HK-2 (cell line): ENCODE results near the gene PADI1.
A peak's percentile ranks its signal among the peaks of the same experiment; 100 is the strongest.

Experiments used
- DNase-seq: peaks from one replicate; pipeline ENCODE4 v3.0.0-alpha.2; 2018; ENCODE audit not compliant: unreplicated experiment

Gene PADI1

GRCh38 chr1:17198476-17199258 is 6.3 kb upstream of the PADI1 start:
- peak; percentile 61 for DNase-seq

DNA sequence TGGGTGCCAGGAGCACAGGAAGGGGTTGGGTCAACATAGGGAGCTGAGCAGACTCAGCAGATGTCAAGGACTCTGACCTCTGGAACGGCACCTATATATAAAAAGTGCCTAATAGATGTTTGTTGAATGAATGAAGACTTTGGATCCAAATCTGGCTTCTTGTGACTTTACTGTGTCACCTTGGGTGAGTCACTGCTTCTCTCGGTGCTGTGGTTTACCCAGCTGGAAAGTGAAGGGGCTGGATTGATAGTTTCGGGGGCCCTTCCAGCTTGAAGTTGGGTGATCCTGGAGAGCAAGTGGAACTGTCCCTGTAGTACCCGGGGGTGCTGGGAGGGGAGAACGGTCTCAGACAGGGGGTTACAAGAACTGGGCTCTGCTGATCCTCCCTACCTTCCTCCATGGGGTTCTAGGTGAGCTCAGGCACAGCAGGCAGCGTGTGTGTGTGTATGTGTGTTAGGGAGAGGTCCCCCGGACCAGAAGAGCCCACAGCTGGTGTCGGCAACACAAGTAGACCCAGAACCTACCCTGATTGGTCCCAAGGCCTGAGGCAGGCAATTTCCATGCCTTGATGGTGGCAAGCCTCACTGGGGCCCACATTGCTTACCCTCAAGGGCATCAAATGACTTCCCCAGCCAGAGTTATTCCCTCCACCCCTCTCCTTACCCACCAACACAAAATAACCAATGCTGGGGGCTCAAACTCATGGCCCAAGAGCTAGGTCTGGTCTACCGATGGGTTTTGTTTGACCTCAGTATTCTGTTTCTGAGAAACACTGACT is 5.5 kb upstream of the PADI1 start:
- DNase-seq: peak; percentile 19

DNA sequence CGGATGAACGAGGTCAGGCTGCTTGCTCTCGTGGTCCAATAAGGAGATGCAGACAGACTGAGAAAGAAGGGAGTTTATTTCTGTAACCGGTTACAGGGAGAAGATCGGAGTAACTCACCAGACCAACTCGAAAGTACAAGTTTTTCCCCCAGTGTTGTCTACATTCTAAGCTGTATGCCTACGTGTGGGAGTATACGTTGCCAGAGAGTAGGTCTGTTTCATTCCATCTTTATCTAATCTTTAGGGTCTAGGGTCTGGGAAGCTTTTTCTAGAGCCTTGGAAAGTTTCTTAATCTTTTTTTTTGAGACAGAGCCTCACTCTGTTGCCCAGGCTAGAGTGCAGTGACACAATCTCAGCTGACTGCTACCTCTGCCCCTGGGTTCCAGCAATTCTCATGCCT is 4.7 kb upstream of the PADI1 start:
- no peak for DNase-seq

- peak; percentile 52 for DNase-seq
Measured at GRCh38 chr1:17200756-17201155, 4.2 kb upstream of the PADI1 start.

DNA sequence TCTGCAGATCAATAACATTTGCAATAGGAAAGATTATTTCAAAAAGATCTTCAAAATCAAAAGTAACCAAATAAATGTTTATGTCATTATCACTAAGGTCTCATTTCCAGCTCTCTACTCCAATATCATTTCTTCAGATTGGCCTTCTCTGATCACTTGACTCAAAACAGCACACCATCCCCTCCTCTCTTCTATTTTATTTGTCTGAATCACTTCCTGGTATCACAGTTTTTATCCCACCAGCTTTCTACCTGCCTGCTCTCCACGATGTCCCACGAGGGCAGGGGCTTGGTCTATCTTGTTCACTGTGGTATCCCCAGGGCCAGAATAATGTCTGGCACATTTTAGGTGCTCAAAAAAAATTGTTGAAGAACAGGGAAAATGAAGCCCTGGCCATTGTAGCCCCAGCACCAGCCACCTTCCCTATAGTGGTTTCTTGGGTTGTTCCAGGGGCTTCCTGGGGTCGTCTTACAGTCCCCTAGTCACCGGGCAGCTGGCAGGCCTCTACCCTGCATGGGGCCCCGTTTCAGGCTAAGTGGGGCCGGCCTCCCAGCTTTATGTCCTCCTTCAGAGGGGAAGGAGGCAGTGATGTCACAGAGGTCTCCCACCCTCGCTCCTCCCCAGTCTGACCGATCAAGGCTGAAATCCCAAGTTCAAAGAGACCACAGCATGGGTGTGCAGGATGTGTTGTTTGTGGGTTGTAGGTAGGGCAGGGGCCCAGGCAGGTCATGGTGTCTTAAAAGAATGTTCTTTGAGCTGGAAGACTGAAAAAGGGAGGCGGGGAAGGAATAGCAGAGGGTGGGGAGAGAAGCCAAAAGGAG is 3.5 kb upstream of the PADI1 start:
- peak; percentile 81 for DNase-seq

- no peak for DNase-seq
Measured at GRCh38 chr1:17205652-17206051, 724 bp downstream of the PADI1 start.

DNA sequence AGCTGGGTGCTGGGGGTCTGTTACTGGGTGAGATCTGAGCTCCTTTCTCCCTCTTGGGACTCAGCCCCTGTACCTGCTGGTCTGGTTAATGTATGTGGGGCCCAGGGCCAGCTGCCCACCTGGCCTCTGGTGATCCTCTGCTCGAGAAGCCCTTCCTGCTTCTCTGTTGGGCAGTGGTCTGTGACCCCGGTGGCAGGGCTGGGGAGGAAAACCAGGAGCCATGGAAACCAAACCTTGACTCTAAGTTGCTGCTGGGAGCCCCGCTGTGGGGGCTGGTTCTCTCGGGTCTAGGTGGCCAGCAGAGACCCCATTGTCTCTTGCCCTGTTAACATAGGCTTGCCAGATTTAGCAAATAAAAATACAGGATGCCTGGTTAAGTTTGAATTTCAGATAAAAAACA is 1.3 kb downstream of the PADI1 start:
- DNase-seq: no peak

DNA sequence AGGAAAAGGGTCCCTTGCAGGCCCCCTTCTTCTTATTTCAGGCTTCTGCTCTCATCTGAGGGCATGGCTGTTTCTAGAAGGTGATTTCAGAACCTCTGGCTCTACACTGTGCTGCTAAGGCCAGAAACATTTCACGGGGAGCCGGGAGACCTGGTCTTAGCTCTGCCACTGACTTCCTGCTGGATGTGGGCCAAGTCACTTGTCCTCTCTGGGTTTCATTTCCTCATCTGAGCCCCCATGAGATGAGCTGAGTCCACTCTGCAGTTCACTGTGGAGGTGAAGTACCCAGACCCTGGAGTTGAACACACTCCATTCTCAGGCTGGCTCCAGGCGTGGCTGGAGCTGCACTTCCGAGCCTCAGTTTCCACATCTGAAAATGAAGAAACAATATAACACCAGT is 2.1 kb downstream of the PADI1 start:
- DNase-seq: no peak

DNA sequence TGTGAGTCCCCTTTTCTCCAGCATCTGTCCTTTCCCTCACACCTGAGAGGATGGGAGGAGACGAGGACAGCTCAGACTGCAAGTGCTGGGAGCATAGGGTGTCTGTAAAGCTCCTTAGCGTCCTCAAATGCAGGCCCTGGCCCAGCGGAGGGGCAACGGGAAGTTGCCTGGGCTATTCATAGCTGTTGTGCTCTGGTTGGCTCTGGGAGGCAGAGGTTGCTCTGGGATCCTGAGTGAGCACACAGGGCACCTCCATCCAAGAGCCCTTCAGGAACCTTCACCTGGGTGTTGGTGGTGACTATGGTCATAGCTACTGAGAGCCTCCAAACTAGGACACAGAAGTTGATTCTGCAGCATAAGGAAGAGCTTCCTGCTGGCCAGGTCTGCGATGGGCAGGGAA is 2.6 kb downstream of the PADI1 start:
- DNase-seq: no peak

GRCh38 chr1:17207966-17208418 is 3.1 kb downstream of the PADI1 start:
- peak; percentile 73 for DNase-seq

- no peak for DNase-seq
Measured at GRCh38 chr1:17208546-17208945, 3.6 kb downstream of the PADI1 start.

GRCh38 chr1:17209430-17209829 is 4.5 kb downstream of the PADI1 start:
- DNase-seq: no peak

GRCh38 chr1:17210176-17210575 is 5.2 kb downstream of the PADI1 start:
- DNase-seq: no peak

GRCh38 chr1:17211377-17211776 is 6.4 kb downstream of the PADI1 start:
- DNase-seq: no peak

- no peak for DNase-seq
Measured at GRCh38 chr1:17212009-17212408, 7.1 kb downstream of the PADI1 start.

- peak; percentile 89 for DNase-seq
Measured at GRCh38 chr1:17212487-17213121, 7.7 kb downstream of the PADI1 start.

GRCh38 chr1:17213148-17213781 is 8.3 kb downstream of the PADI1 start:
- no peak for DNase-seq

DNA sequence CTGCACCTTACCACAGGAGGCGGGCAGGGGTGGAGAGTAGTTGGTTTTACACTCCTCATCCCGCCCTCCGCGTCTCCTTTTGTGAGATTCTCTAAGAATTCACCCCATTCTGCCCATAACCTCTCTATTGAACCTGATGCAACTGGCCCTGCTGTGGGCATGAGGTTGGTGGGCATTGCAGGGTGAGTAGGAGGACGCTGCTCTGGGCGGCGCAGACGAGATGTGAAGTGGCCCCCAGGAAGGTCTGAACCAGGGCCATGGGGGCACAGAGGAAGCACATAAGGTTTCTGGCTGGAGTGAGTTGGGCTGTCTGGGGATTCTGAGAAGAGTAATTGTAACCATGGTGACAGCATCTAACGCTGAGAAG is 8.8 kb downstream of the PADI1 start:
- no peak for DNase-seq

DNA sequence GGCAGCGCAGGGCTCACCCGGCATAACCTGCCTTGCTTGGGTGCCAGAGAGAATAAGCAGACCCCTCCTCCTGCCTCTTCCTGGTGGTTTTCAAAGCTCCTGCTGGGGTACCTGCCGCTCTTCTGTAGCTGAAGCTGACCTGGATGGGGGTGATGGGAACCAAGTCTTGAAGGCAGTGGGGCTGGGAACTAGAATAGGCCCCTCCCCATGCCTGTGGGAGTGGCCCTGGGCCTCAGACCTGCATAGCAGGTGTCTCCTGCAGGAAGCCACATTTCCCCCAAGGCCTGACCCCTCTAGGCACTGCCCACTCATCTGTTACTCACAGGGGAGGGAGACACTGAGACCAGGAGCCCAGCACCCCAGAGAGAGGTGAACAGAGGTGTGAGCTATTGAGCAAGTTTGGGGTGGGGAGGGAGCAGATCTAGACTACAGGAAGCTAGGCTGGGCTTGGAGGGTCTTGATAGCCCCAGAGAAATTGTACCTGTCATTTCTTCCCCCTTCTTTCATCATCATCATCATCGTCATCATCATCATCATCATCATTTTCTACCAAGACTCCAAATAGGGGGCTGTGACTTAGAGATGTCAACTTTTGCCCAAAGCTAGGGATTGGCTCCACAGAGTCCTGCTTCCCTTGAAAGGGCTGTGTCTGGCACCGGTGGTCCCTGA is 10.1 kb downstream of the PADI1 start:
- DNase-seq: no peak

- DNase-seq: peak; percentile 47
Measured at GRCh38 chr1:17215545-17215890, 10.6 kb downstream of the PADI1 start.

- DNase-seq: no peak
Measured at GRCh38 chr1:17216078-17216477, 11.2 kb downstream of the PADI1 start.
